Measurements from ENCODE around the gene TDRD9. TPM values are rescaled to one million over a fixed set of nuclear protein-coding genes. Genes with fewer than 3 reads are reported as not detected.

The TDRD9 gene
- total and polyA plus RNA-seq, 2 of the 4 experiments (the other 2 are of a cell fraction) = 0.07 to 0.18 TPM

DNA sequence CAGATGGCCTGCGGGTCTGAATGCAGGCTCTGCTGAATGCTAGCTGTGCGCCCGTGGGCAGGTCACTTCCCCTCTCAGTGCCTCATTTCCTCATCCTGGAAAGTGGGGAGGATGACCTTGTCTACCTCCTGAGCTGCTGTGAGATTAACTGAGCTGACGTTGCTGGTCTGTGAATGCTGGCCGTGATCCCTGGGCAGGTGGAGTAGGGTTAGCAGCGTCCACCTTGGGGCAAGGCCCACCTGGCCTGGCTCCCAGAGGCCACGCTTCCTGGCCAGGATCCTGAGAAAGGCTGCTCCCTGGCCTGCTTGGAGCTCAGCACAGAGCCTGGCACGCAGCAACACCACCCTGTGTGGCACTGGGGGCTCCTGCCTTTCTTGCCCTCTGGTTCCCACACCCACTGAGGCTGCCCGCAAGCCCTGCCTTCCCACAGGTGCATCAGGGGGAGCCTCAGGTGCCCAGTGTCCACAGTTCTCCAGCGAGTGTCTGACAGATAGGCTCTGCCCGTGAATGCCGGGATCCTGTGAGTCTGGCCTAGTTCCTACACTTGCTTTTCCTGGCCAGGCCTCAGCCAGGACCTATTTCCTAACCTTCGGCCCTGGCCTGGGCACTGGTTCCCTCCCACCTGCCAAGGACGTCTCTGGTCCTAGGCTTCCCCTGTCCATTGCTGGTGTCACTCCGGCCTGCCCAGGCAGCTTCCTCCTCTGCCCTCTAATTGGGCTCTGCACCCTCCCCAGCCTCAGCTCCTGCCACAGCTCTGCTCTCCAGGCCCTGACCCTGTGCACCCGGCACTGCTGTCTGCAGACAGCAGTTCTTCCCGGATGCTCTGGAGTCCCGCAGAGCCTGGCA lies 37.2 kb upstream of the TDRD9 start:
- TF ChIP-seq POLR2A (IDR thresholded peaks at IDR 0.05; ENCODE audit: low read depth, low read length) (no peak), MAFK (IDR thresholded peaks at IDR 0.05; ENCODE audit: low read depth, low read length) (no peak), CHD1 (IDR thresholded peaks at IDR 0.05; ENCODE audit: low read depth, low read length) (no peak), CEBPB (IDR thresholded peaks at IDR 0.05; ENCODE audit: low read depth, low read length) (no peak), MXI1 (IDR thresholded peaks at IDR 0.05; ENCODE audit: borderline replicate concordance, low read depth, low read length) (no peak), RAD21 (IDR thresholded peaks at IDR 0.05; ENCODE audit: low read length) (no peak), MAZ (IDR thresholded peaks at IDR 0.05; ENCODE audit: borderline replicate concordance, low read depth, low read length) (no peak), RCOR1 (IDR thresholded peaks at IDR 0.05; ENCODE audit: insufficient replicate concordance, low read length) (no peak), SMC3 (IDR thresholded peaks at IDR 0.05; ENCODE audit: low read depth, low read length) (no peak), ELK1 (IDR thresholded peaks at IDR 0.05; ENCODE audit: borderline replicate concordance, low read depth, low read length) (no peak)
- TF ChIP-seq, protein P1, sequence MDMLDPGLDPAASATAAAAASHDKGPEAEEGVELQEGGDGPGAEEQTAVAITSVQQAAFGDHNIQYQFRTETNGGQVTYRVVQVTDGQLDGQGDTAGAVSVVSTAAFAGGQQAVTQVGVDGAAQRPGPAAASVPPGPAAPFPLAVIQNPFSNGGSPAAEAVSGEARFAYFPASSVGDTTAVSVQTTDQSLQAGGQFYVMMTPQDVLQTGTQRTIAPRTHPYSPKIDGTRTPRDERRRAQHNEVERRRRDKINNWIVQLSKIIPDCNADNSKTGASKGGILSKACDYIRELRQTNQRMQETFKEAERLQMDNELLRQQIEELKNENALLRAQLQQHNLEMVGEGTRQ (IDR thresholded peaks at IDR 0.05; ENCODE audit: low read depth, low read length) = no peak
- Histone ChIP-seq H2AFZ (replicated peaks; ENCODE audit: low read length, poor library complexity) (no peak overlapping the region), H4K91ac (ENCODE audit: insufficient read depth, low read depth, low read length) (no peak overlapping the region), H4K8ac (ENCODE audit: low read depth in 2 of 2, low read length in 2 of 2) (no peak overlapping the region), H3K18ac (ENCODE audit: low read depth, low read length) (no peak overlapping the region), H3K79me1 (ENCODE audit: low read depth in 1 of 2, low read length in 2 of 2) (no peaks in the 10 kb centered on the region), H3K4me3 (ENCODE audit: insufficient read depth, low read depth, low read length) (no peak overlapping the region), H2BK20ac (ENCODE audit: low read depth, low read length) (no peak overlapping the region), H3K9me3 (ENCODE audit: control insufficient read depth, insufficient read depth, low read length) (no peaks in the 10 kb centered on the region), H3K9ac (ENCODE audit: low read depth, low read length) (no peak overlapping the region), H3K4me1 (ENCODE audit: control insufficient read depth, insufficient read depth, low read length) (no peaks in the 10 kb centered on the region; the same call in 1 of the 2 replicates), H3K23ac (ENCODE audit: low read depth, low read length) (no peak overlapping the region), H4K5ac (ENCODE audit: low read depth, low read length) (no peak overlapping the region), H3K27ac (ENCODE audit: insufficient read depth, low read length) (no peak overlapping the region), H2AK5ac (ENCODE audit: low read depth, low read length) (no peak overlapping the region), H3K9me1 (ENCODE audit: insufficient read depth, low read length) (no peaks in the 10 kb centered on the region), H2AK9ac (replicated peaks; ENCODE audit: low read depth, low read length, poor library complexity) (no peak overlapping the region), H2BK15ac (ENCODE audit: low read depth, low read length) (no peak overlapping the region), H3K4me2 (ENCODE audit: low read depth, low read length) (no peak overlapping the region), H3K56ac (ENCODE audit: extremely low read depth, insufficient read depth, low read length) (no peak overlapping the region), H2BK5ac (ENCODE audit: low read depth, low read length, poor library complexity, severe bottlenecking) (no peak overlapping the region), H3K4ac (ENCODE audit: low read depth, low read length) (no peak overlapping the region), H3K27me3 (ENCODE audit: control insufficient read depth, insufficient read depth, low read length) (peaks cover under 1% of the 10 kb centered on the region; the same call in 1 of the 2 replicates), H2BK120ac (ENCODE audit: low read depth, low read length) (no peak overlapping the region), H3K14ac (replicated peaks; ENCODE audit: low read depth, low read length) (no peak overlapping the region), H3K36me3 (ENCODE audit: control insufficient read depth, insufficient read depth, low read length) (no peaks in the 10 kb centered on the region), H4K20me1 (ENCODE audit: insufficient read depth, low read length) (no peaks in the 10 kb centered on the region)
- DNase-seq = no peak
- 82% methylated on average over 11 of the region's 18 CpGs; no CpG with 5 or more reads in 1 of the 2 experiments for WGBS, 2 experiments (ENCODE audit: extremely low coverage in 2 of 2, insufficient read length in 1 of 2)
- ChIA-PET POLR2A (ENCODE audit: unreplicated experiment) (no interaction called here), CTCF (interaction anchor here (0.6 to 1.1 kb wide), 2 partner anchors 9 to 74 kb away, joined by 3 to 4 read pairs; no protein-coding TSS in a partner anchor)
- no peak for ATAC-seq (ENCODE audit: low read depth)
- in situ Hi-C loops (cut with MboI; ENCODE audit: low sequenced_read_pairs) = no loop called here
- intact Hi-C loops (cut with micrococcal nuclease) = no loop called here
- BruUV-seq (replicated peaks) = no TSS peak
- dilution Hi-C loops (cut with HindIII; ENCODE audit: low sequenced_read_pairs, unreplicated experiment) = no loop called here

All from IMR-90 (cell line).